ENCODE measurements around the gene CHST15.

The CHST15 gene

GRCh38 chr10:124090601-124091209 is 2.7 kb downstream of the CHST15 start:
- H3K27ac ChIP-seq: peak overlapping the region; percentile 85
- TF ChIP-seq, protein P1, sequence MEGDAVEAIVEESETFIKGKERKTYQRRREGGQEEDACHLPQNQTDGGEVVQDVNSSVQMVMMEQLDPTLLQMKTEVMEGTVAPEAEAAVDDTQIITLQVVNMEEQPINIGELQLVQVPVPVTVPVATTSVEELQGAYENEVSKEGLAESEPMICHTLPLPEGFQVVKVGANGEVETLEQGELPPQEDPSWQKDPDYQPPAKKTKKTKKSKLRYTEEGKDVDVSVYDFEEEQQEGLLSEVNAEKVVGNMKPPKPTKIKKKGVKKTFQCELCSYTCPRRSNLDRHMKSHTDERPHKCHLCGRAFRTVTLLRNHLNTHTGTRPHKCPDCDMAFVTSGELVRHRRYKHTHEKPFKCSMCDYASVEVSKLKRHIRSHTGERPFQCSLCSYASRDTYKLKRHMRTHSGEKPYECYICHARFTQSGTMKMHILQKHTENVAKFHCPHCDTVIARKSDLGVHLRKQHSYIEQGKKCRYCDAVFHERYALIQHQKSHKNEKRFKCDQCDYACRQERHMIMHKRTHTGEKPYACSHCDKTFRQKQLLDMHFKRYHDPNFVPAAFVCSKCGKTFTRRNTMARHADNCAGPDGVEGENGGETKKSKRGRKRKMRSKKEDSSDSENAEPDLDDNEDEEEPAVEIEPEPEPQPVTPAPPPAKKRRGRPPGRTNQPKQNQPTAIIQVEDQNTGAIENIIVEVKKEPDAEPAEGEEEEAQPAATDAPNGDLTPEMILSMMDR (conservative IDR thresholded peaks at IDR 0.05; ENCODE audit: low read depth): no peak
- DNase-seq (ENCODE audit: low spot score): no peak
- ChIA-PET POLR2A (ENCODE audit: low non-redundant PET) (no interaction called here), CTCF (interaction anchor here (5.6 kb wide), 1 partner anchor 95 kb away, joined by 42 read pairs; no protein-coding TSS in a partner anchor)

DNA sequence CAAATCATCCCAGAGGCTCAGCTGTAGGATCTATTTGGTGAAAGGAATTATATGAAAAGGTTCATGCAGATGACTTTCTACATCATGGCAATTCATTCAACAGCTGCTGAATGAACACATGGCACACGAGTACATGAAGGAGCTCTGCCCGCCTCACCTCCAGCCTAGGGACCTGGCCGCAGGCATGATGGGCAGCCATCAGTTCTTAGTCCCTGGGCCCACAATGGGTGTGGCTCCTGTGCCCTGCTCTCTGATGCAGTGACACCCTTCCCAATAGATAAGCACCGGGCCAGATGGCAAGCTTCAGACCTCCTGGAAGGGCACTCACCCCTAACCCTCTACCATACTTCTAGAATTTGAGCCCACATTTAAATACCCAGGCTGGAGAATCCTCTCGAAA is 3.5 kb downstream of the CHST15 start:
- no peak for DNase-seq (ENCODE audit: low spot score)
- ChIA-PET POLR2A (ENCODE audit: low non-redundant PET) (no interaction called here), CTCF (interaction anchor here (5.6 kb wide), 1 partner anchor 94 kb away, joined by 42 read pairs; no protein-coding TSS in a partner anchor)

GRCh38 chr10:124088915-124089314 is 4.5 kb downstream of the CHST15 start:
- ChIA-PET CTCF (interaction anchor here (5.6 kb wide), 1 partner anchor 94 kb away, joined by 42 read pairs; no protein-coding TSS in a partner anchor), POLR2A (ENCODE audit: low non-redundant PET) (interaction anchor here (0.7 kb wide), 1 partner anchor 1135 kb away, joined by 3 read pairs; no protein-coding TSS in a partner anchor)
- DNase-seq (ENCODE audit: low spot score): no peak
- H3K27ac ChIP-seq: no peak overlapping the region
- TF ChIP-seq, protein P1 (conservative IDR thresholded peaks at IDR 0.05; ENCODE audit: low read depth): no peak

More for the DNA sequence above, 3.5 kb downstream of the CHST15 start:
- TF ChIP-seq, protein P1 (conservative IDR thresholded peaks at IDR 0.05; ENCODE audit: low read depth): no peak
- H3K27ac ChIP-seq: peak overlapping the region; percentile 85

DNA sequence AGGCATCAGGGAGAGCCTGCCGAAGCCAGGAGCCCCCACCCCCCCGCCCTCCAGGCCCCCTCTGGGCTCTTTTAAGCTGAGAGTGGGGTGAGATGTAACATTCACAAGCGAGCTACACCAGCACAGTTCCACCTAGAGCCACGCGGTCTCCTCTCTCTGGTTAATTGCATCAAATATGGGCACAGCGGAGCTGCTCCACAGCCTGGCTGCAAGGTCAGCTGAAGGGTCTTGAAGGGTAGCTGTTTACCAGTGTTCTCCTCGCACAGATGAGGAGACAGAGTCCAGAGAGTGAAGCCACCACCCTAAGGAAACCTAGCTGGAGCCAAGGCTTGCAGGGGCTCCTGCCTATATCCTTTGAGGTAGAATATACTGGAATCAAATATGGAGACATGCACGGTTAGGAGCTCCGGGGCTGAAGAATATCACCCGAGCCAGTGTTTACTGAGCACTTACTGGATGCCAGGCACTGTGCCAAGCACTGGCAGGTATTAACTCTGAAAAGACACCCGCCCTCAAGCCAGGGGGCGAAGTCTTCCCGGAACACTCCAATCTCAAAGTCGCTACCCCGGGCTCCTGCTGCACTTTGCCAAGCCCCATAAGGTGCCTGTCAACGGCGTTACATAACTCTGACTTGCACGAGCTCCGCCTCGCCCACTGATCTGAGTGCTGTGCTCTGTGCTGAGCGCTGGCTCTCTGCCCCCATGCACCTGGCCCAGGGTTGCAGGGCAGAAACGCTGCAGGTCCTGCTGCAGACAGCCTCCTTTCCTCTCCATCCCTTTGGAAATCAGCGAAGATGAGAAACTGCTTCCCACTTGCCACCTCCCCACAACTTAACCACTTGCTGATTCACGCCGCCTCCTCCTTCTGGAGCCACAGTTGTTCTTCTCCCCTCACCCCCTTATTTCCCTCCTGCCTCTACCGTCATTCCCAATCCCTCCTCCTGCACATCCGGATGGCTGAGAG is 5.4 kb downstream of the CHST15 start:
- CTCF ChIA-PET: interaction anchor here (5.6 kb wide), 1 partner anchor 93 kb away, joined by 42 read pairs; no protein-coding TSS in a partner anchor
- POLR2A ChIA-PET (ENCODE audit: low non-redundant PET): interaction anchor here (0.5 kb wide), 1 partner anchor 24 kb away, joined by 3 read pairs; no protein-coding TSS in a partner anchor
- DNase-seq (ENCODE audit: low spot score): peak; percentile 45
- TF ChIP-seq, protein P1 (conservative IDR thresholded peaks at IDR 0.05; ENCODE audit: low read depth): no peak
- H3K27ac ChIP-seq: peak overlapping the region; percentile 44

DNA sequence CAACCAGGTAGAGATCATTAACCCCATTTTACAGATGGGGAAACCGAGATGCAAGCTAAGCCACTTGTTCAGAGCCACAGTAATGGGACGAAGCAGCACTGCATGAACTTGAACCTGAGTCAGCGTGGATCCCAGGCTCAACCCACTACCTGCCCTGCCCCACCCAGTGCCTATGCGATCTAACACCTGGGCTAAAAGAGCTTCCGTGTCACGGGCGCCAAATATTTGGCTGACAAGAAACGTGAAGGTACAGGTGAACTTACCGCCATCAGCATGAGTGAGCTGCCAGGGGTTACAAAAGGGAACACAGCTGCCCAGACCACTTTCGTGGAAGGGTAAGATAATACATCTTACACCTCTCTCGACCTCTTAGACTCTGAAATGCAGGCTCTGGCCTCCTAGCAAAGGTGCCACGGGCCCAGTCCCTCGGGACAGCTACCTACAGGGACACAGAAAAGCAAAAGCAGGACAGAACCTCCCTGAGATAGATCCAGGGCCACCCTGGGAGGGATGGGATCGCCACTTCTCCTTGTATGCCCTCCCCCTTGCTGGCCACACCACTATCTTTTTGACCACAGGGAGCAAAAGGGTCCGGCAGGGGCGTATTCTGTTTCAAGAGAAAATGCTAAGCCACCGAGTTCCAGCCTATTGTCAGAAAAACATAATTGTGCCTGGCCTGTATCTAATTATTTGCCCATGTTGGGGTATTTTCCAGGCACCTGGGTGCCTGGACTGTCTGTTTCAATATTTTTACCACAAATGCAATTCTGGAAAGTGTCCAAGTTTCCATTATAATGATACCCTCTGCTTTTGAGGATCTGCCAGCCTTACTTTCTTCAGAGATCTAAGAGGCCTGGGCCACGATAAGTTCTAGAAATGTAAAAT is 6.4 kb downstream of the CHST15 start:
- no peak for DNase-seq (ENCODE audit: low spot score)
- TF ChIP-seq, protein P1 (conservative IDR thresholded peaks at IDR 0.05; ENCODE audit: low read depth): no peak
- ChIA-PET CTCF (interaction anchor here (0.8 to 1.2 kb wide), 2 partner anchors 92 to 317 kb away, joined by 3 to 4 read pairs; no protein-coding TSS in a partner anchor), POLR2A (ENCODE audit: low non-redundant PET) (no interaction called here)
- peak overlapping the region; percentile 44; the same call in 1 of the 2 replicates for H3K27ac ChIP-seq
